ENCODE results near the gene HK1.

GRCh38 chr10:69275444-69275843, 2.9 kb upstream of the HK1 start:
- TF ChIP-seq POLR2A (IDR thresholded peaks at IDR 0.05) = no peak
- TF ChIP-seq CTCF (IDR thresholded peaks at IDR 0.05) = no peak
- no peak for TF ChIP-seq POLR2AphosphoS5 (IDR thresholded peaks at IDR 0.05)
- TF ChIP-seq EP300 (IDR thresholded peaks at IDR 0.05) = no peak

Measured in gastroesophageal sphincter (tissue), 3 donors.